ENCODE measurements around the gene PRDM16.

DNA sequence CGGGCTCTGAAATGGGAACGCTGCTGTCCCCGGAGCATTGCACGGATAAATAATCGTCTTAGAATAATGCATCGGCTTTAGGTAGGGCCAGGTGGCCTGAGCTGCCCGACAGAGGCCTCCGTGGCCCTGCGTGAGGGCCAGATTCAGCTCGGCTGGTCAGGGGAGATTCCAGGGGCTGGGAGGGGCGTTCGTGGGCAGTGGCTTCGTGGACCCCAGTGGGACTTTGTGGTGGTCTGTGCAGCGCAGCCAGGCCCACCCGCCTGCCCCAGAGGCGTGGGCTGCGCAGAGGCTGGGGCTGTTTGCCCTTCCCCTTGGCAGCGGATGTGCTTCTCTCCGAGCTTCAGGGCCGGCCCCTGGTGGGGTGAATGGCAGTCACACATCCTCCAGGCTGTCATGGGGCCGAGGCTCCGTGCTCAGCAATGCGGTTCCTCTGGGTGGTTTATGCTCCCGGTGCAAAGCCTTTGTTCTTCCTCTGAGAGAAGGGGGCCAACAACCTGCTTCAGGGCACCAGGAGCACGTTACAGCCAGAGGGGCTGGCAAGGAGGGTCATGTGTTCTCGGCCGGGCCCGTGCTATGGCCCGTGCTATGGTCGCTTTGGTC is 104.5 kb downstream of the PRDM16 start:
- no peak for TF ChIP-seq CTCF (conservative IDR thresholded peaks at IDR 0.05; ENCODE audit: low read depth, low read length)
- no peak for TF ChIP-seq MXI1 (IDR thresholded peaks at IDR 0.05; ENCODE audit: borderline replicate concordance, low read depth, low read length)
- TF ChIP-seq POLR2A (IDR thresholded peaks at IDR 0.05; ENCODE audit: low read depth, low read length), result no peak
- no peak for TF ChIP-seq RAD21 (IDR thresholded peaks at IDR 0.05; ENCODE audit: low read length)
- TF ChIP-seq CHD1 (IDR thresholded peaks at IDR 0.05; ENCODE audit: low read depth, low read length), result no peak
